ENCODE results near the gene ATP8A1.

- TF ChIP-seq POLR2A (IDR thresholded peaks at IDR 0.05; ENCODE audit: low read depth, low read length), result no peak
- TF ChIP-seq, protein P1, sequence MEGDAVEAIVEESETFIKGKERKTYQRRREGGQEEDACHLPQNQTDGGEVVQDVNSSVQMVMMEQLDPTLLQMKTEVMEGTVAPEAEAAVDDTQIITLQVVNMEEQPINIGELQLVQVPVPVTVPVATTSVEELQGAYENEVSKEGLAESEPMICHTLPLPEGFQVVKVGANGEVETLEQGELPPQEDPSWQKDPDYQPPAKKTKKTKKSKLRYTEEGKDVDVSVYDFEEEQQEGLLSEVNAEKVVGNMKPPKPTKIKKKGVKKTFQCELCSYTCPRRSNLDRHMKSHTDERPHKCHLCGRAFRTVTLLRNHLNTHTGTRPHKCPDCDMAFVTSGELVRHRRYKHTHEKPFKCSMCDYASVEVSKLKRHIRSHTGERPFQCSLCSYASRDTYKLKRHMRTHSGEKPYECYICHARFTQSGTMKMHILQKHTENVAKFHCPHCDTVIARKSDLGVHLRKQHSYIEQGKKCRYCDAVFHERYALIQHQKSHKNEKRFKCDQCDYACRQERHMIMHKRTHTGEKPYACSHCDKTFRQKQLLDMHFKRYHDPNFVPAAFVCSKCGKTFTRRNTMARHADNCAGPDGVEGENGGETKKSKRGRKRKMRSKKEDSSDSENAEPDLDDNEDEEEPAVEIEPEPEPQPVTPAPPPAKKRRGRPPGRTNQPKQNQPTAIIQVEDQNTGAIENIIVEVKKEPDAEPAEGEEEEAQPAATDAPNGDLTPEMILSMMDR (conservative IDR thresholded peaks at IDR 0.05; ENCODE audit: low read depth, low read length), result no peak
- no peak for TF ChIP-seq RAD21 (IDR thresholded peaks at IDR 0.05; ENCODE audit: low read length)
- no peak for TF ChIP-seq NFE2L2 (IDR thresholded peaks at IDR 0.05; ENCODE audit: low read depth, low read length)
- no peak for TF ChIP-seq RFX5 (IDR thresholded peaks at IDR 0.05; ENCODE audit: low read depth, low read length)
- no peak for TF ChIP-seq CEBPB (IDR thresholded peaks at IDR 0.05; ENCODE audit: low read depth, low read length)
- TF ChIP-seq RCOR1 (IDR thresholded peaks at IDR 0.05; ENCODE audit: insufficient replicate concordance, low read length), result no peak
- TF ChIP-seq MAFK (IDR thresholded peaks at IDR 0.05; ENCODE audit: low read depth, low read length), result no peak
- TF ChIP-seq, protein P2, sequence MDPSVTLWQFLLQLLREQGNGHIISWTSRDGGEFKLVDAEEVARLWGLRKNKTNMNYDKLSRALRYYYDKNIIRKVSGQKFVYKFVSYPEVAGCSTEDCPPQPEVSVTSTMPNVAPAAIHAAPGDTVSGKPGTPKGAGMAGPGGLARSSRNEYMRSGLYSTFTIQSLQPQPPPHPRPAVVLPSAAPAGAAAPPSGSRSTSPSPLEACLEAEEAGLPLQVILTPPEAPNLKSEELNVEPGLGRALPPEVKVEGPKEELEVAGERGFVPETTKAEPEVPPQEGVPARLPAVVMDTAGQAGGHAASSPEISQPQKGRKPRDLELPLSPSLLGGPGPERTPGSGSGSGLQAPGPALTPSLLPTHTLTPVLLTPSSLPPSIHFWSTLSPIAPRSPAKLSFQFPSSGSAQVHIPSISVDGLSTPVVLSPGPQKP (IDR thresholded peaks at IDR 0.05; ENCODE audit: borderline replicate concordance, low read depth, low read length), result no peak
- TF ChIP-seq MXI1 (IDR thresholded peaks at IDR 0.05; ENCODE audit: borderline replicate concordance, low read depth, low read length), result no peak
- no peak for TF ChIP-seq FOS (IDR thresholded peaks at IDR 0.05; ENCODE audit: low read depth, low read length)
- no peak for TF ChIP-seq BHLHE40 (IDR thresholded peaks at IDR 0.05; ENCODE audit: low read depth, low read length)
- TF ChIP-seq SMC3 (IDR thresholded peaks at IDR 0.05; ENCODE audit: low read depth, low read length), result no peak
These were observed 176.2 kb downstream of the ATP8A1 start for GRCh38 chr4:42480717-42481116.

Measured in IMR-90 (cell line).